ENCODE measurements around the gene ATAD1.
"Not testable (repeated sequence)": the region's sequence is repeated elsewhere in the genome, so short reads cannot be mapped to it uniquely, and the experiment has no call there.

The ATAD1 gene

GRCh38 chr10:87801813-87802435, 16.1 kb downstream of the ATAD1 start:
- not testable (repeated sequence) for DNase-seq (ENCODE audit: low read depth)

GRCh38 chr10:87799860-87800259, 18.2 kb downstream of the ATAD1 start:
- DNase-seq (ENCODE audit: low read depth) = no peak

- DNase-seq (ENCODE audit: low read depth) = no peak
Observed at GRCh38 chr10:87798082-87798481, 19.9 kb downstream of the ATAD1 start.

GRCh38 chr10:87794285-87794684, 23.7 kb downstream of the ATAD1 start:
- DNase-seq (ENCODE audit: low read depth) = no peak

GRCh38 chr10:87790185-87790584, 27.8 kb downstream of the ATAD1 start:
- no peak for DNase-seq (ENCODE audit: low read depth)

- no peak for DNase-seq (ENCODE audit: low read depth)
Observed at GRCh38 chr10:87786421-87786820, 31.6 kb downstream of the ATAD1 start.

GRCh38 chr10:87782721-87783120, 35.3 kb downstream of the ATAD1 start:
- no peak for DNase-seq (ENCODE audit: low read depth)

- no peak for DNase-seq (ENCODE audit: low read depth)
Observed at GRCh38 chr10:87781545-87781944, 36.5 kb downstream of the ATAD1 start.

GRCh38 chr10:87776328-87776727, 41.7 kb downstream of the ATAD1 start:
- DNase-seq (ENCODE audit: low read depth) = no peak

GRCh38 chr10:87775766-87776165, 42.3 kb downstream of the ATAD1 start:
- DNase-seq (ENCODE audit: low read depth) = peak; percentile 28

GRCh38 chr10:87771871-87772500, 46.0 kb downstream of the ATAD1 start:
- DNase-seq (ENCODE audit: low read depth) = no peak

- no peak for DNase-seq (ENCODE audit: low read depth)
Observed at GRCh38 chr10:87767253-87767652, 50.8 kb downstream of the ATAD1 start.

GRCh38 chr10:87765666-87766376, 52.2 kb downstream of the ATAD1 start:
- no peak for DNase-seq (ENCODE audit: low read depth)

GRCh38 chr10:87764072-87764934, 53.7 kb downstream of the ATAD1 start:
- DNase-seq (ENCODE audit: low read depth) = no peak

- no peak for DNase-seq (ENCODE audit: low read depth)
Observed at GRCh38 chr10:87763086-87763861, 54.8 kb downstream of the ATAD1 start.

- no peak for DNase-seq (ENCODE audit: low read depth)
Observed at GRCh38 chr10:87761892-87762291, 56.1 kb downstream of the ATAD1 start.

- DNase-seq (ENCODE audit: low read depth) = no peak
Observed at GRCh38 chr10:87761153-87761552, 56.9 kb downstream of the ATAD1 start.

GRCh38 chr10:87760195-87760905, 57.7 kb downstream of the ATAD1 start:
- DNase-seq (ENCODE audit: low read depth) = no peak

- DNase-seq (ENCODE audit: low read depth) = no peak
Observed at GRCh38 chr10:87759551-87759950, 58.5 kb downstream of the ATAD1 start.

- DNase-seq (ENCODE audit: low read depth) = no peak
Observed at GRCh38 chr10:87757685-87758084, 60.3 kb downstream of the ATAD1 start.
